Keratinocyte (primary cell): ENCODE measurements around the gene LDB2. TPM values are rescaled to one million over a fixed set of nuclear protein-coding genes. Genes with fewer than 3 reads are reported as not detected.

Experiments
- DNase-seq: peaks from one replicate; pipeline ENCODE4 v3.0.0-alpha.2; 2011; ENCODE audit warnings: low read depth, missing footprints, low spot score
- FAIRE-seq: peaks from 2 replicates; lab custom pipeline; 2011; peaks lifted over from hg19 to GRCh38; lab: Jason Lieb, UNC
- H2AFZ ChIP-seq: 2 replicates; pipeline ENCODE4 v1.6.0; 2012; ENCODE audit warnings: low read length, control low read depth, inconsistent platforms; ENCODE audit not compliant: control insufficient read depth
- H3K27ac ChIP-seq: 2 replicates; pipeline ENCODE4 v1.5.1; 2011; ENCODE audit warnings: low read length; ENCODE audit not compliant: control insufficient read depth, insufficient read depth
- H3K27me3 ChIP-seq: 3 replicates; pipeline ENCODE4 v1.6.0; 2011; ENCODE audit warnings: low read length; ENCODE audit not compliant: control insufficient read depth, insufficient read depth; ENCODE audit errors: extremely low read depth
- H3K36me3 ChIP-seq, 2 experiments: 2 replicates in 1 of 2; 3 replicates in 1 of 2; pipeline ENCODE4 v1.5.1; 2011; ENCODE audit warnings: low read length in 2 of 2, mild to moderate bottlenecking in 1 of 2; ENCODE audit not compliant: control insufficient read depth in 2 of 2, insufficient read depth in 2 of 2; ENCODE audit errors: extremely low read depth in 1 of 2
- H3K4me1 ChIP-seq: 3 replicates; pipeline ENCODE4 v1.5.1; 2011; ENCODE audit warnings: low read length; ENCODE audit not compliant: control insufficient read depth, insufficient read depth; ENCODE audit errors: extremely low read depth
- H3K4me2 ChIP-seq: 3 replicates; pipeline ENCODE4 v1.6.0; 2011; ENCODE audit warnings: low read depth, low read length; ENCODE audit not compliant: control insufficient read depth, insufficient read depth; ENCODE audit errors: extremely low read depth
- H3K4me3 ChIP-seq, 3 experiments: fragments of 200-600 bp in 1 of 3; sonication (generic) in 1 of 3; 2 replicates in 2 of 3; 3 replicates in 1 of 3; pipeline ENCODE4 v1.5.1; 2011 to 2016; ENCODE audit warnings: low read length in 3 of 3, mild to moderate bottlenecking in 3 of 3, control low read depth in 2 of 3, inconsistent platforms in 1 of 3, low read depth in 1 of 3, mixed read lengths in 1 of 3, mixed run types in 1 of 3, moderate library complexity in 1 of 3; ENCODE audit not compliant: control insufficient read depth in 2 of 3, insufficient read depth in 2 of 3; ENCODE audit errors: extremely low read depth in 1 of 3
- H3K79me2 ChIP-seq: 2 replicates; pipeline ENCODE4 v1.6.0; 2012; ENCODE audit warnings: low read length; ENCODE audit not compliant: control insufficient read depth, insufficient read depth
- H3K9ac ChIP-seq: 3 replicates; pipeline ENCODE4 v1.6.0; 2011; ENCODE audit warnings: low read length; ENCODE audit not compliant: control insufficient read depth, insufficient read depth; ENCODE audit errors: extremely low read depth
- H3K9me1 ChIP-seq: 3 replicates; pipeline ENCODE4 v1.6.0; 2011; ENCODE audit warnings: low read length; ENCODE audit not compliant: control insufficient read depth, insufficient read depth; ENCODE audit errors: extremely low read depth
- H3K9me3 ChIP-seq: 2 replicates; pipeline ENCODE4 v1.5.1; 2012; ENCODE audit warnings: low read depth, low read length; ENCODE audit not compliant: control insufficient read depth
- H4K20me1 ChIP-seq: 3 replicates; pipeline ENCODE4 v1.6.0; 2011; ENCODE audit warnings: low read length; ENCODE audit not compliant: control insufficient read depth, insufficient read depth; ENCODE audit errors: extremely low read depth
- CTCF ChIP-seq, 3 experiments: IDR thresholded peaks in 1 of 3; conservative IDR thresholded peaks in 1 of 3; optimal IDR thresholded peaks in 1 of 3; 2 replicates in 2 of 3; 3 replicates in 1 of 3; pipeline versions ENCODE3 to v1.5.1; 2011; ENCODE audit warnings: low read length in 3 of 3, mild to moderate bottlenecking in 3 of 3, moderate library complexity in 2 of 3, control low read depth in 1 of 3, inconsistent platforms in 1 of 3; ENCODE audit not compliant: insufficient read depth in 2 of 3; ENCODE audit errors: extremely low read depth in 1 of 3
- EZH2 ChIP-seq: IDR thresholded peaks from one replicate; pipeline ENCODE4 v1.6.1; 2012; ENCODE audit warnings: inconsistent platforms, mild to moderate bottlenecking, low read length, moderate library complexity
- dilution Hi-C: fragments of 300-500 bp; cut with MboI; formaldehyde crosslinking; loops from one replicate; pipeline ENCODE4 v1.7.0; 2020; ENCODE audit warnings: low sequenced_read_pairs; ENCODE audit not compliant: extremely low pct_ligation_motif_present
- polyA plus RNA-seq, 5 experiments: library from polyadenylated mRNA; depleted of rRNA in 3 of 5; stranded (reverse) in 3 of 5; stranded (forward) in 1 of 5; unstranded in 1 of 5; fragments of >200 nt; gene quantifications; 1 replicate in 1 of 5; 2 replicates in 3 of 5; 3 replicates in 1 of 5; pipeline versions ENCODE4 v1.2.1 to v1.2.3, GENCODE V29; 2011 to 2012; ENCODE audit warnings: missing spikeins in 2 of 5, low read depth in 1 of 5, low replicate concordance in 1 of 5

The LDB2 gene
- polyA plus RNA-seq, 1 donor (not counting 4 experiments of a cell fraction or from before 2014, with no cell fraction given), result not detected

- FAIRE-seq (no peak), DNase-seq (no peak)
- Histone ChIP-seq H3K4me3 (no peak overlapping the region), H3K9me3 (no peaks in the 10 kb centered on the region), H3K36me3 (no peaks in the 10 kb centered on the region), H3K9me1 (no peaks in the 10 kb centered on the region), H3K27ac (no peak overlapping the region), H3K4me2 (no peak overlapping the region), H2AFZ (no peak overlapping the region), H4K20me1 (no peaks in the 10 kb centered on the region), H3K27me3 (no peaks in the 10 kb centered on the region), H3K79me2 (no peaks in the 10 kb centered on the region), H3K4me1 (no peaks in the 10 kb centered on the region), H3K9ac (no peak overlapping the region)
- TF ChIP-seq EZH2 (no peak), CTCF (optimal IDR thresholded peaks at IDR 0.05 in 1 of 3, IDR thresholded peaks at IDR 0.05 in 1 of 3, conservative IDR thresholded peaks at IDR 0.05 in 1 of 3; ENCODE audit: extremely low read depth in 1 of 3, insufficient read depth in 2 of 3, low read length in 3 of 3) (no peak)
- dilution Hi-C loops, result no loop called here
Observed at GRCh38 chr4:16939178-16939577, 40.7 kb upstream of the LDB2 start.

GRCh38 chr4:16938512-16939040 is 40.1 kb upstream of the LDB2 start:
- Histone ChIP-seq H3K27me3 (no peaks in the 10 kb centered on the region), H3K27ac (no peak overlapping the region), H3K9ac (no peak overlapping the region), H4K20me1 (no peaks in the 10 kb centered on the region), H3K9me3 (no peaks in the 10 kb centered on the region), H3K9me1 (no peaks in the 10 kb centered on the region), H3K4me3 (no peak overlapping the region), H2AFZ (no peak overlapping the region), H3K36me3 (no peaks in the 10 kb centered on the region), H3K4me2 (no peak overlapping the region), H3K4me1 (no peaks in the 10 kb centered on the region), H3K79me2 (no peaks in the 10 kb centered on the region)
- no peak for DNase-seq
- dilution Hi-C loops, result no loop called here
- TF ChIP-seq CTCF (optimal IDR thresholded peaks at IDR 0.05 in 1 of 3, IDR thresholded peaks at IDR 0.05 in 1 of 3, conservative IDR thresholded peaks at IDR 0.05 in 1 of 3; ENCODE audit: extremely low read depth in 1 of 3, insufficient read depth in 2 of 3, low read length in 3 of 3), result no peak
- no peak for TF ChIP-seq EZH2
- no peak for FAIRE-seq
